Measurements from ENCODE around the gene DNASE1.

GRCh38 chr16:3671424-3671823 is 16.9 kb downstream of the DNASE1 start:
- TF ChIP-seq CTCF (IDR thresholded peaks at IDR 0.05) (no peak), POLR2AphosphoS5 (IDR thresholded peaks at IDR 0.05) (no peak)
